SK-N-SH (cell line): ENCODE measurements around the gene CAMK2B. TPM values are rescaled to one million over a fixed set of nuclear protein-coding genes. Genes with fewer than 3 reads are reported as not detected.
A peak's percentile ranks its signal among the peaks of the same experiment; 100 is the strongest.

Experiments
- CTCF ChIA-PET: fragments of 300-600, 350-600 bp; formaldehyde crosslinking; extraction: SDS; loops from one replicate; lab custom pipeline; 2021; lab: Yijun Ruan, JAX
- POLR2A ChIA-PET: fragments of 350-600 bp; sonication (Branson Sonifier 250); formaldehyde crosslinking; extraction: SDS; loops from one replicate; lab custom pipeline; 2020; ENCODE audit warnings: antibody characterized with exemption, inconsistent platforms; lab: Yijun Ruan, JAX
- DNase-seq: peaks from one replicate; pipeline ENCODE4 v3.0.0; 2012
- H2AFZ ChIP-seq: fragments of 200-600 bp; sonication (generic); 2 replicates; pipeline ENCODE4 v1.8.1; 2016; ENCODE audit warnings: antibody characterized with exemption, mild to moderate bottlenecking, low read depth
- H3F3A ChIP-seq: fragments of 200-600 bp; sonication (generic); replicated peaks from 2 replicates; pipeline ENCODE3; 2016; ENCODE audit warnings: antibody characterized with exemption, mild to moderate bottlenecking; ENCODE audit not compliant: insufficient read depth
- H3K27ac ChIP-seq, 2 experiments: fragments of 200-500 bp in 1 of 2; fragments of 200-600 bp in 1 of 2; sonication (Bioruptor generic) in 1 of 2; sonication (generic), shearing (Covaris generic) in 1 of 2; 2 replicates each; pipeline versions ENCODE4 v1.5.1 to v1.6.1; 2014 to 2016; ENCODE audit warnings: low read depth in 2 of 2, inconsistent platforms in 1 of 2, low read length in 1 of 2, mild to moderate bottlenecking in 1 of 2, mixed read lengths in 1 of 2
- H3K27me3 ChIP-seq: fragments of 200-600 bp; sonication (generic), shearing (Covaris generic); 2 replicates; pipeline ENCODE4 v1.6.1; 2016; ENCODE audit warnings: mixed run types; ENCODE audit not compliant: insufficient read depth
- H3K36me3 ChIP-seq, 2 experiments: fragments of 200-500 bp in 1 of 2; fragments of 200-600 bp in 1 of 2; sonication (Bioruptor generic) in 1 of 2; sonication (generic) in 1 of 2; replicated peaks in 1 of 2; 2 replicates each; pipeline versions ENCODE3 to v1.5.1; 2014 to 2016; ENCODE audit warnings: low read length in 1 of 2, mild to moderate bottlenecking in 1 of 2; ENCODE audit not compliant: insufficient read depth in 2 of 2, control insufficient read depth in 1 of 2
- H3K4me1 ChIP-seq, 2 experiments: fragments of 200-500 bp in 1 of 2; fragments of 200-600 bp in 1 of 2; sonication (Bioruptor generic) in 1 of 2; sonication (generic), shearing (Covaris generic) in 1 of 2; 2 replicates each; pipeline versions ENCODE4 v1.5.1 to v1.6.1; 2014 to 2016; ENCODE audit warnings: low read depth in 1 of 2, low read length in 1 of 2, mixed run types in 1 of 2; ENCODE audit not compliant: insufficient read depth in 2 of 2, control insufficient read depth in 1 of 2
- H3K4me2 ChIP-seq: fragments of 200-600 bp; sonication (generic), shearing (Covaris generic); 2 replicates; pipeline ENCODE4 v1.6.1; 2017; ENCODE audit warnings: mixed run types
- H3K4me3 ChIP-seq, 2 experiments: fragments of 200-500 bp in 1 of 2; fragments of 200-600 bp in 1 of 2; sonication (Bioruptor generic) in 1 of 2; sonication (generic), shearing (Covaris generic) in 1 of 2; 2 replicates each; pipeline versions ENCODE4 v1.5.1 to v1.8.1; 2014 to 2016; ENCODE audit warnings: low read depth in 2 of 2, inconsistent platforms in 1 of 2, low read length in 1 of 2, mild to moderate bottlenecking in 1 of 2, mixed read lengths in 1 of 2, moderate library complexity in 1 of 2
- H3K79me2 ChIP-seq: fragments of 200-600 bp; sonication (generic); 2 replicates; pipeline ENCODE4 v1.8.1; 2017; ENCODE audit warnings: mild to moderate bottlenecking; ENCODE audit not compliant: insufficient read depth
- H3K9ac ChIP-seq: fragments of 200-600 bp; sonication (generic); 2 replicates; pipeline ENCODE4 v1.6.1; 2017; ENCODE audit warnings: mixed run types
- H3K9me2 ChIP-seq: fragments of 200-600 bp; sonication (generic); 2 replicates; pipeline ENCODE4 v1.6.1; 2017; ENCODE audit warnings: mixed run types
- H3K9me3 ChIP-seq: fragments of 200-600 bp; sonication (generic); 2 replicates; pipeline ENCODE4 v1.6.1; 2017; ENCODE audit warnings: mixed run types, mild to moderate bottlenecking, moderate library complexity
- H4K20me1 ChIP-seq: fragments of 200-600 bp; sonication (generic); 2 replicates; pipeline ENCODE4 v1.6.1; 2017; ENCODE audit warnings: mild to moderate bottlenecking, mixed run types; ENCODE audit not compliant: insufficient read depth
- CHD2 ChIP-seq: fragments of 150-350 bp; IDR thresholded peaks from 2 replicates; pipeline ENCODE4 v1.6.1; 2018; ENCODE audit warnings: low read length; ENCODE audit not compliant: partially characterized antibody
- CTCF ChIP-seq: fragments of 200-600 bp; sonication (generic); IDR thresholded peaks from 2 replicates; pipeline ENCODE4 v1.6.1; 2017; ENCODE audit warnings: antibody characterized with exemption, mild to moderate bottlenecking, moderate library complexity
- ELF1 ChIP-seq: IDR thresholded peaks from 2 replicates; pipeline ENCODE4 v1.4.0; 2012
- FOSL2 ChIP-seq: IDR thresholded peaks from 2 replicates; pipeline ENCODE4 v1.4.0; 2012; ENCODE audit warnings: low read depth, mild to moderate bottlenecking, moderate library complexity, borderline replicate concordance
- FOXJ3 ChIP-seq: sonication (generic); formaldehyde crosslinking; IDR thresholded peaks from 2 replicates; pipeline ENCODE4 v1.5.1; 2020; ENCODE audit warnings: mild to moderate bottlenecking, missing genetic modification reagents
- GABPA ChIP-seq: IDR thresholded peaks from 2 replicates; pipeline ENCODE4 v1.4.0; 2012; ENCODE audit warnings: low read depth, mild to moderate bottlenecking
- MXI1 ChIP-seq: IDR thresholded peaks from 2 replicates; pipeline ENCODE4 v1.6.1; 2012; ENCODE audit warnings: mild to moderate bottlenecking, low read depth, low read length, improper control_type of control experiment
- PBX3 ChIP-seq: IDR thresholded peaks from 2 replicates; pipeline ENCODE4; 2012
- POLR2AphosphoS5 ChIP-seq: IDR thresholded peaks from 2 replicates; pipeline ENCODE4 v1.6.1; 2012; ENCODE audit warnings: low read depth, low read length
- RAD21 ChIP-seq: IDR thresholded peaks from 2 replicates; pipeline ENCODE4 v1.6.1; 2012; ENCODE audit warnings: mild to moderate bottlenecking, low read length
- RCOR1 ChIP-seq: fragments of 150-350 bp; IDR thresholded peaks from 2 replicates; pipeline ENCODE4 v1.6.1; 2017; ENCODE audit warnings: antibody characterized with exemption, low read length
- SMC3 ChIP-seq: IDR thresholded peaks from 2 replicates; pipeline ENCODE4 v1.6.1; 2012; ENCODE audit warnings: low read depth, low read length, improper control_type of control experiment
- TAF1 ChIP-seq: IDR thresholded peaks from 2 replicates; pipeline ENCODE4 v1.6.1; 2012; ENCODE audit warnings: low read depth, mild to moderate bottlenecking, low read length, moderate library complexity, borderline replicate concordance
- USF2 ChIP-seq: fragments of 150-350 bp; IDR thresholded peaks from 2 replicates; pipeline ENCODE4 v1.6.1; 2017; ENCODE audit warnings: antibody characterized with exemption, low read length, low read depth, borderline replicate concordance
- WGBS: methylation state at CpG from one replicate; pipeline ENCODE4 v1.1.6; 2017; ENCODE audit warnings: low lambda C conversion rate; 5-methylcytosine and 5-hydroxymethylcytosine counted together
- polyA plus RNA-seq, 3 experiments: library from polyadenylated mRNA; depleted of rRNA; stranded (reverse); fragments of >200 nt; gene quantifications; 2 replicates each; pipeline ENCODE4 v1.2.3, GENCODE V29; 2012
- TF ChIP-seq, protein P1 (sequence below): IDR thresholded peaks from 2 replicates; pipeline ENCODE4 v1.6.1; 2012; ENCODE audit warnings: mild to moderate bottlenecking, low read depth, low read length, moderate library complexity

The CAMK2B gene
- polyA plus RNA-seq, 1 of the 3 experiments (the other 2 are of a cell fraction) = 0.20 TPM

DNA sequence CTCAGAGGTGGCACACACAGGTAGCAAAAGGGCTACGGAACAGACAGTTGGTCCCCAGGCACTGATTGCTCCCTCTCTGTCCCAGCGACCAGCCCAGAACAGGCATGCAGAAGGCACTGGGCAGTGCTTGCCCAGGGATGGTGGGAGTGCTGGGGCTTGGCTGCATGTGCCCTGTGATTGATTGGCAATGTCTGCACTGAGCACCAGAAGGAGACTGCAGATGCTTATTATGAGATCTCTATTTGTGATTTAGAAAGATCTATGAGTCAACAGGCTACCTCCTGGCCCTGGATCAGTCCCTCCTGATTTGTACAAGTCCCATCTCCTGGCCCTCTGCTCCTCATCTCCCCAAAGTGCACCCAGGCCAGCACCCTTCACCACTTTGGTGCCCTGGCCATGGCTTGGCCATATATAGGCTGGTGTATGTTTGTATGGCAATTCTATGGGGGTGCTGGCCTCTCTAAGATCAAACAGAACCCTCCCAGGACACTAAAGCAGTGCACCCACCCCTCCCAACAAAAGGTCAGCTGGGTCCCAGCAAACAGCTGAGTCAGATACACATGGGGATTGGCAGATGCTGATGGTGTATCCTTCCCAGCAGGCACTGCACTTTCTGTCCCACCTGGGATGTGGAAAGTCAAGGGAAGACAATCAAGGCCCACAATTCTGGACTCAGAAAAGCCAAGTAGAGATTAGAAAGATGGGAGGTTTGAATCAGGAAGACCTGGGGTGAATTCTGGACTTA, 30.9 kb downstream of the CAMK2B start:
- 33% methylated on average over 2 of the region's 2 CpGs for WGBS
- no peaks in the 10 kb centered on the region for H3K9me2 ChIP-seq
- no peaks in the 10 kb centered on the region for H3K79me2 ChIP-seq
- H3K4me3 ChIP-seq = no peak overlapping the region
- POLR2A ChIA-PET = no interaction called here
- H4K20me1 ChIP-seq = no peaks in the 10 kb centered on the region
- peaks cover 0 to 30% of the 10 kb centered on the region in 2 experiments; a peak in 2 of 4 replicates for H3K4me1 ChIP-seq
- H3K9me3 ChIP-seq = no peaks in the 10 kb centered on the region
- TF ChIP-seq RAD21 = no peak
- TF ChIP-seq POLR2AphosphoS5 = no peak
- no peak for TF ChIP-seq USF2
- TF ChIP-seq CHD2 = no peak
- TF ChIP-seq SMC3 = no peak
- no peak for TF ChIP-seq FOSL2
- TF ChIP-seq RCOR1 = no peak
- no peak for TF ChIP-seq MXI1
- no peak for TF ChIP-seq ELF1
- TF ChIP-seq CTCF = no peak
- no peak for TF ChIP-seq GABPA
- no peak for TF ChIP-seq TAF1
- no peak overlapping the region for H3K4me2 ChIP-seq
- CTCF ChIA-PET = interaction anchor here (1.0 to 2.1 kb wide), 3 partner anchors 10 to 53 kb away, joined by 3 to 7 read pairs (median 5); no protein-coding TSS in a partner anchor
- no peaks in the 10 kb centered on the region for H3F3A ChIP-seq
- peaks cover 49% of the 10 kb centered on the region for H3K27me3 ChIP-seq
- H2AFZ ChIP-seq = no peak overlapping the region
- no peaks in the 10 kb centered on the region for H3K36me3 ChIP-seq
- no peak overlapping the region for H3K27ac ChIP-seq
- H3K9ac ChIP-seq = no peak overlapping the region
- peak; percentile 33 for DNase-seq

GRCh38 chr7:44293561-44294324, 31.7 kb downstream of the CAMK2B start:
- Histone ChIP-seq H3K27ac (no peak overlapping the region), H3K9me2 (no peaks in the 10 kb centered on the region), H3K4me1 (peaks cover 0 to 36% of the 10 kb centered on the region in 2 experiments; a peak in 2 of 4 replicates), H3K79me2 (no peaks in the 10 kb centered on the region), H3K36me3 (no peaks in the 10 kb centered on the region), H4K20me1 (no peaks in the 10 kb centered on the region), H3K27me3 (peaks cover 46% of the 10 kb centered on the region), H2AFZ (no peak overlapping the region), H3K4me2 (no peak overlapping the region), H3K9me3 (no peaks in the 10 kb centered on the region), H3K4me3 (no peak overlapping the region), H3K9ac (no peak overlapping the region), H3F3A (no peaks in the 10 kb centered on the region)
- WGBS = 57% methylated on average over 16 of the region's 17 CpGs
- POLR2A ChIA-PET = no interaction called here
- CTCF ChIA-PET = interaction anchor here (2.1 kb wide), 1 partner anchor 52 kb away, joined by 7 read pairs; no protein-coding TSS in a partner anchor
- TF ChIP-seq PBX3 (no peak), USF2 (no peak), FOSL2 (no peak), MXI1 (no peak), CHD2 (no peak), FOXJ3 (CRISPR knock-in tag) (no peak)
- TF ChIP-seq, protein P1, sequence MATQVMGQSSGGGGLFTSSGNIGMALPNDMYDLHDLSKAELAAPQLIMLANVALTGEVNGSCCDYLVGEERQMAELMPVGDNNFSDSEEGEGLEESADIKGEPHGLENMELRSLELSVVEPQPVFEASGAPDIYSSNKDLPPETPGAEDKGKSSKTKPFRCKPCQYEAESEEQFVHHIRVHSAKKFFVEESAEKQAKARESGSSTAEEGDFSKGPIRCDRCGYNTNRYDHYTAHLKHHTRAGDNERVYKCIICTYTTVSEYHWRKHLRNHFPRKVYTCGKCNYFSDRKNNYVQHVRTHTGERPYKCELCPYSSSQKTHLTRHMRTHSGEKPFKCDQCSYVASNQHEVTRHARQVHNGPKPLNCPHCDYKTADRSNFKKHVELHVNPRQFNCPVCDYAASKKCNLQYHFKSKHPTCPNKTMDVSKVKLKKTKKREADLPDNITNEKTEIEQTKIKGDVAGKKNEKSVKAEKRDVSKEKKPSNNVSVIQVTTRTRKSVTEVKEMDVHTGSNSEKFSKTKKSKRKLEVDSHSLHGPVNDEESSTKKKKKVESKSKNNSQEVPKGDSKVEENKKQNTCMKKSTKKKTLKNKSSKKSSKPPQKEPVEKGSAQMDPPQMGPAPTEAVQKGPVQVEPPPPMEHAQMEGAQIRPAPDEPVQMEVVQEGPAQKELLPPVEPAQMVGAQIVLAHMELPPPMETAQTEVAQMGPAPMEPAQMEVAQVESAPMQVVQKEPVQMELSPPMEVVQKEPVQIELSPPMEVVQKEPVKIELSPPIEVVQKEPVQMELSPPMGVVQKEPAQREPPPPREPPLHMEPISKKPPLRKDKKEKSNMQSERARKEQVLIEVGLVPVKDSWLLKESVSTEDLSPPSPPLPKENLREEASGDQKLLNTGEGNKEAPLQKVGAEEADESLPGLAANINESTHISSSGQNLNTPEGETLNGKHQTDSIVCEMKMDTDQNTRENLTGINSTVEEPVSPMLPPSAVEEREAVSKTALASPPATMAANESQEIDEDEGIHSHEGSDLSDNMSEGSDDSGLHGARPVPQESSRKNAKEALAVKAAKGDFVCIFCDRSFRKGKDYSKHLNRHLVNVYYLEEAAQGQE = no peak
- DNase-seq = no peak
